ENCODE data around the gene FAM229B. TPM values are rescaled to one million over a fixed set of nuclear protein-coding genes. Genes with fewer than 3 reads are reported as not detected.
"Not testable (repeated sequence)": the region's sequence is repeated elsewhere in the genome, so short reads cannot be mapped to it uniquely, and the experiment has no call there.

The FAM229B gene
- total and polyA plus RNA-seq, 2 of the 4 experiments (the other 2 are of a cell fraction) = 8.6 to 25.6 TPM

DNA sequence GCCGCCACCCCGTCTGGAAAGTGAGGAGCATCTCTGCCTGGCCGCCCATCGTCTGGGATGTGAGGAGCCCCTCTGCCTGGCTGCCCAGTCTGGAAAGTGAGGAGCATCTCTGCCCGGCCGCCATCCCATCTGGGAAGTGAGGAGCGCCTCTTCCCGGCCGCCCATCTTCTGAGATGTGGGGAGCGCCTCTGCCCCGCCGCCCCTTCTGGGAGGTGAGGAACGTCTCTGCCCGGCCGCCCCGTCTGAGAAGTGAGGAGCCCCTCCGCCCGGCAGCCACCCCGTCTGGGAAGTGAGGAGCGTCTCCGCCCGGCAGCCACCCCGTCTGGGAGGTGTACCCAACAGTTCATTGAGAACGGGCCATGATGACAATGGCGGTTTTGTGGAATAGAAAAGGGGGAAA is 39.9 kb upstream of the FAM229B start:
- H3K27ac ChIP-seq (ENCODE audit: insufficient read depth, low read length); H3K56ac ChIP-seq (ENCODE audit: extremely low read depth, insufficient read depth, low read length); H3K9me3 ChIP-seq (ENCODE audit: control insufficient read depth, insufficient read depth, low read length); H2AFZ ChIP-seq (replicated peaks; ENCODE audit: low read length, poor library complexity); dilution Hi-C loops (cut with HindIII; ENCODE audit: low sequenced_read_pairs, unreplicated experiment); H3K4ac ChIP-seq (ENCODE audit: low read depth, low read length); H3K9me1 ChIP-seq (ENCODE audit: insufficient read depth, low read length); H2BK5ac ChIP-seq (ENCODE audit: low read depth, low read length, poor library complexity, severe bottlenecking); H3K27me3 ChIP-seq (ENCODE audit: control insufficient read depth, insufficient read depth, low read length); H2BK15ac ChIP-seq (ENCODE audit: low read depth, low read length); H3K79me1 ChIP-seq (ENCODE audit: low read depth in 1 of 2, low read length in 2 of 2); BruUV-seq (replicated peaks); H2AK5ac ChIP-seq (ENCODE audit: low read depth, low read length); ATAC-seq (ENCODE audit: low read depth); H3K23ac ChIP-seq (ENCODE audit: low read depth, low read length); intact Hi-C loops (cut with micrococcal nuclease); H2BK20ac ChIP-seq (ENCODE audit: low read depth, low read length); H3K9ac ChIP-seq (ENCODE audit: low read depth, low read length); POLR2A ChIA-PET (ENCODE audit: unreplicated experiment); H3K14ac ChIP-seq (replicated peaks; ENCODE audit: low read depth, low read length); H3K4me3 ChIP-seq (ENCODE audit: insufficient read depth, low read depth, low read length); H4K20me1 ChIP-seq (ENCODE audit: insufficient read depth, low read length); H2BK120ac ChIP-seq (ENCODE audit: low read depth, low read length); H3K4me2 ChIP-seq (ENCODE audit: low read depth, low read length); H3K18ac ChIP-seq (ENCODE audit: low read depth, low read length); H4K8ac ChIP-seq (ENCODE audit: low read depth in 2 of 2, low read length in 2 of 2); H3K4me1 ChIP-seq (ENCODE audit: control insufficient read depth, insufficient read depth, low read length); CTCF ChIA-PET; H2AK9ac ChIP-seq (replicated peaks; ENCODE audit: low read depth, low read length, poor library complexity); DNase-seq; H3K36me3 ChIP-seq (ENCODE audit: control insufficient read depth, insufficient read depth, low read length); H4K5ac ChIP-seq (ENCODE audit: low read depth, low read length); H4K91ac ChIP-seq (ENCODE audit: insufficient read depth, low read depth, low read length): not testable (repeated sequence)
- in situ Hi-C loops (cut with MboI; ENCODE audit: low sequenced_read_pairs) = loop anchor here (25.0 kb wide), 2 partner anchors 685 to 1010 kb away; no protein-coding TSS in a partner anchor
- no CpG with 5 or more reads among the region's 25 CpGs for WGBS, 2 experiments (ENCODE audit: extremely low coverage in 2 of 2, insufficient read length in 1 of 2)

Data from IMR-90 (cell line).